Measurements from ENCODE around the gene ZNF85. TPM values are rescaled to one million over a fixed set of nuclear protein-coding genes. Genes with fewer than 3 reads are reported as not detected.

The ZNF85 gene
- total RNA-seq (2022; extraction: Qiagen RNA extraction; ENCODE audit: low read depth): 0.07 to 0.21 TPM (median 0.16 TPM) in 4 of 5 replicates, not detected in the other

DNA sequence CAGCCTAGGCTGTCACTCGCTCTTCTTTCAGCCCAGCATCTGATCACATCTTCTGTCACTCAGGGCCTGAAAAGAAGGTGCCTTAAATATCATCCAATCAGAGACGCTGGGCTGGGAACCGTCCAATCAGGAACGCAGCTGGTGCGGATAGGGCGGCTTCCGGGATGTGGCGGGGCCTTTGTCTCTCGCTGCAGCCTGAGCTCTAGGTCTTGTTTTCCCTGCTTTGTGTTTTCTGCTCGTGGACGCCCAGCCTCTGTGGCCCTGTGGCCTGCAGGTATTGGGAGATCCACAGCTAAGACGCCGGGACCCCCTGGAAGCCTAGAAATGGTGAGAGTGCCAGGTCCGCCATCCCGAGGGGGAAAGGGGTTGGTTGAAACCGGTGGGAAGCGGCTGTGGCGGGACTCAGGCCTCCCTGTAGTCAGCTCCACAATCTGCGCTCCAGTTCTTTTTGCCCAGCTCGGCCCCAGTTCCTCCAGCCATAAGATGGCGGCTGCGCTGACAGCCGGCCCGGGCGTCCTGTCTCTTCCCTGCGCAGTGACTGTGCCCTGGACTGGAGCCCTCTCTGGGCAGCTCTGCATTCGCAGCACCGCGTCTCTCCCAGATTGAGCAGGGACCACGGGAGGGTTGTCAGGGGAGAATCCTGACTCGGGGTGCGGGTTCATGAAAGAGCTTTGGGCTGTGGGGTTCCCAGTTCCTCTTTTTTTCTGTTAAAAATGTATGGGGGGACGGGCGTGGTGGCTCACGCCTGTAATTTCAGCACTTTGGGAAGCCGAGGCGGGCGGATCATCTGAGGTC is at the start of gene ZNF85:
Gene ZNF85, plus strand, starts transcription at position 175 of the 795 bp plus-strand sequence. Its CDS starts 150 bp downstream, at position 325.

Other genes with a start within 250 kb of the ZNF85 start
- not detected in 5 replicates for gene ZNF66, start 146.9 kb upstream of the ZNF85 start, total RNA-seq (2022; extraction: Qiagen RNA extraction; ENCODE audit: low read depth)
- gene ZNF430, start 97.4 kb downstream of the ZNF85 start, total RNA-seq (2022; extraction: Qiagen RNA extraction; ENCODE audit: low read depth): 1.8 to 4.0 TPM (median 2.1 TPM) in 5 replicates
- 2.7 to 4.0 TPM (median 3.8 TPM) in 5 replicates for gene ZNF714, start 159.0 kb downstream of the ZNF85 start, total RNA-seq (2022; extraction: Qiagen RNA extraction; ENCODE audit: low read depth)
- gene ZNF431, start 218.8 kb downstream of the ZNF85 start, total RNA-seq (2022; extraction: Qiagen RNA extraction; ENCODE audit: low read depth): 2.5 to 6.2 TPM (median 3.0 TPM) in 5 replicates